PFSK-1 (cell line): ENCODE data around the gene DPF3.

Experiments used
- FOXP2 ChIP-seq: optimal IDR thresholded peaks from 2 replicates; pipeline ENCODE3; 2011; ENCODE audit warnings: borderline replicate concordance, control low read depth, inconsistent platforms; ENCODE audit not compliant: insufficient read depth; ENCODE audit errors: extremely low read length, extremely low read depth
- POLR2AphosphoS5 ChIP-seq: IDR thresholded peaks from 2 replicates; pipeline ENCODE4 v1.6.1; 2012; ENCODE audit warnings: low read depth, mild to moderate bottlenecking, control low read depth, low read length, moderate library complexity
- REST ChIP-seq, 2 experiments: IDR thresholded peaks; 2 replicates each; pipeline versions ENCODE4 v1.6.1 to v1.8.0; 2011 to 2012; ENCODE audit warnings: low read depth in 2 of 2, low read length in 2 of 2, control low read depth in 1 of 2, inconsistent platforms in 1 of 2, mild to moderate bottlenecking in 1 of 2, moderate library complexity in 1 of 2; ENCODE audit not compliant: insufficient read depth in 1 of 2
- SIN3A ChIP-seq: IDR thresholded peaks from 2 replicates; pipeline ENCODE4 v1.6.1; 2012; ENCODE audit warnings: mild to moderate bottlenecking, low read length, moderate library complexity, borderline replicate concordance; ENCODE audit not compliant: insufficient read depth
- TAF1 ChIP-seq: IDR thresholded peaks from 2 replicates; pipeline ENCODE4 v1.6.1; 2012; ENCODE audit warnings: low read length, control low read depth, borderline replicate concordance; ENCODE audit not compliant: insufficient read depth

DPF3 gene

GRCh38 chr14:72591391-72591790, 302.5 kb downstream of the DPF3 start:
- TF ChIP-seq TAF1 (no peak), REST (IDR thresholded peaks at IDR 0.05; ENCODE audit: insufficient read depth in 1 of 2, low read depth in 2 of 2, low read length in 2 of 2) (no peak), SIN3A (no peak), POLR2AphosphoS5 (no peak), FOXP2 (no peak)

- TF ChIP-seq FOXP2 (no peak), POLR2AphosphoS5 (no peak), REST (IDR thresholded peaks at IDR 0.05; ENCODE audit: insufficient read depth in 1 of 2, low read depth in 2 of 2, low read length in 2 of 2) (no peak), TAF1 (no peak), SIN3A (no peak)
Measured at GRCh38 chr14:72590577-72590976, 303.3 kb downstream of the DPF3 start.

GRCh38 chr14:72589652-72590051, 304.2 kb downstream of the DPF3 start:
- TF ChIP-seq FOXP2: no peak
- no peak for TF ChIP-seq SIN3A
- TF ChIP-seq POLR2AphosphoS5: no peak
- no peak for TF ChIP-seq REST (IDR thresholded peaks at IDR 0.05; ENCODE audit: insufficient read depth in 1 of 2, low read depth in 2 of 2, low read length in 2 of 2)
- TF ChIP-seq TAF1: no peak

DNA sequence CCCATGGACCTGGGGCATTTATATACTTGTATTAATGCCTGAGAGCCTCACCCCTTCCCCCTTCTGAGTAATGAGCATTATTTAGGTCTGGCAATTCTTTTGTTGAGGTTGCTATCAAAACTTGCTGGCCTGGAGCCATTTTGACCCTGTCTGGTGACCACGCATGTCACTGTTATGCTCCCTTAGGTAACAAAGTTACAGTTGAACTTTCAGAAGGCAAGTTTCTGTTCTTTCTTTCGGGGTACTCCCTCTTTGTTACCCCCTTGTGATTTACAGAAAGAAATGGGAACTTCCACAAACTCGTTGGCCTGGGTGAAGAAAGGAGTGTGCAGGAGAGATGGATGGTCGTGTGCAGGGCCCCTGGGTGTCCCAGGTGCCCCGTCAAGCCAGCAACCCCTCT, 305.4 kb downstream of the DPF3 start:
- no peak for TF ChIP-seq REST (IDR thresholded peaks at IDR 0.05; ENCODE audit: insufficient read depth in 1 of 2, low read depth in 2 of 2, low read length in 2 of 2)
- no peak for TF ChIP-seq POLR2AphosphoS5
- TF ChIP-seq FOXP2: no peak

- no peak for TF ChIP-seq REST (IDR thresholded peaks at IDR 0.05; ENCODE audit: insufficient read depth in 1 of 2, low read depth in 2 of 2, low read length in 2 of 2)
- TF ChIP-seq SIN3A: no peak
- TF ChIP-seq TAF1: no peak
- no peak for TF ChIP-seq FOXP2
Measured at GRCh38 chr14:72583316-72584272, 310.3 kb downstream of the DPF3 start.
